WTC11 (cell line): ENCODE data around the gene RANBP3L. TPM values are rescaled to one million over a fixed set of nuclear protein-coding genes. Genes with fewer than 3 reads are reported as not detected.

ENCODE experiments used
- ATAC-seq: fragments of 200-7000 bp; cut with Tn5 transposase; 2 replicates; pipeline ENCODE4 v1.10.0; 2021; ENCODE audit warnings: mild to moderate bottlenecking, moderate library complexity
- CTCF ChIA-PET: fragments of 300-600 bp; sonication (Branson Sonifier 250); formaldehyde crosslinking; loops from one replicate; lab custom pipeline; 2021; ENCODE audit warnings: antibody characterized with exemption; lab: Charles Lee
- POLR2A ChIA-PET: fragments of 350-600 bp; sonication (Branson Sonifier 250); formaldehyde crosslinking; loops from one replicate; lab custom pipeline; 2021; ENCODE audit warnings: antibody characterized with exemption; lab: Charles Lee
- DNase-seq: peaks from one replicate; pipeline ENCODE4 v3.0.0; 2021; ENCODE audit warnings: low spot score
- H3K27ac Mint-ChIP-seq: 2 replicates; pipeline ENCODE4 v1.8.0; 2021; ENCODE audit warnings: mixed read lengths
- H3K27me3 Mint-ChIP-seq: 2 replicates; pipeline ENCODE4 v1.8.0; 2021; ENCODE audit warnings: low read depth, mild to moderate bottlenecking, moderate library complexity, mixed read lengths
- H3K36me3 Mint-ChIP-seq: 2 replicates; pipeline ENCODE4 v1.8.0; 2021; ENCODE audit warnings: mixed read lengths
- H3K4me1 Mint-ChIP-seq: 2 replicates; pipeline ENCODE4 v1.8.0; 2022; ENCODE audit warnings: mixed read lengths
- H3K4me3 Mint-ChIP-seq: 2 replicates; pipeline ENCODE4 v1.8.0; 2021; ENCODE audit warnings: mild to moderate bottlenecking, moderate library complexity, mixed read lengths
- H3K9me3 Mint-ChIP-seq: 2 replicates; pipeline ENCODE4 v1.8.0; 2021; ENCODE audit warnings: mixed read lengths
- FOXK1 ChIP-seq: sonication (generic); formaldehyde crosslinking; IDR thresholded peaks from 2 replicates; pipeline ENCODE4 v1.8.0; 2022; ENCODE audit warnings: mild to moderate bottlenecking, moderate library complexity, missing genetic modification reagents
- NFE2L1 ChIP-seq: sonication (generic); formaldehyde crosslinking; IDR thresholded peaks from 2 replicates; pipeline ENCODE4 v1.8.1; 2023; ENCODE audit warnings: missing genetic modification reagents
- NR2C2 ChIP-seq: sonication (generic); formaldehyde crosslinking; IDR thresholded peaks from 2 replicates; pipeline ENCODE4 v1.8.0; 2022; ENCODE audit warnings: mild to moderate bottlenecking, missing genetic modification reagents
- NR3C1 ChIP-seq: sonication (generic); formaldehyde crosslinking; conservative IDR thresholded peaks from 2 replicates; pipeline ENCODE4 v1.8.1; 2023; ENCODE audit warnings: low read depth, mild to moderate bottlenecking, missing genetic modification reagents
- OVOL2 ChIP-seq: fragments of 250-450 bp; sonication (Bioruptor Pico); IDR thresholded peaks from 2 replicates; pipeline ENCODE4 v1.9.0; 2021; ENCODE audit warnings: mild to moderate bottlenecking, borderline replicate concordance
- RELA ChIP-seq: sonication (generic); formaldehyde crosslinking; IDR thresholded peaks from 2 replicates; pipeline ENCODE4 v1.8.1; 2022; ENCODE audit warnings: missing genetic modification reagents, mild to moderate bottlenecking, borderline replicate concordance
- TCF7 ChIP-seq: sonication (generic); formaldehyde crosslinking; IDR thresholded peaks from 2 replicates; pipeline ENCODE4 v1.8.0; 2022; ENCODE audit warnings: mild to moderate bottlenecking, low read depth, missing genetic modification reagents, moderate library complexity
- ZNF121 ChIP-seq: sonication (generic); formaldehyde crosslinking; IDR thresholded peaks from 2 replicates; pipeline ENCODE4 v1.8.0; 2023; ENCODE audit warnings: missing genetic modification reagents
- ZNF138 ChIP-seq: sonication (generic); formaldehyde crosslinking; conservative IDR thresholded peaks from 2 replicates; pipeline ENCODE4 v1.8.1; 2022; ENCODE audit warnings: mild to moderate bottlenecking, moderate library complexity, missing genetic modification reagents
- ZNF396 ChIP-seq: fragments of 250-450 bp; sonication (Bioruptor Pico); IDR thresholded peaks from 2 replicates; pipeline ENCODE4 v1.8.0; 2021; ENCODE audit warnings: mild to moderate bottlenecking, moderate library complexity, borderline replicate concordance
- ZNF671 ChIP-seq: fragments of 250-450 bp; sonication (Bioruptor Pico); IDR thresholded peaks from 2 replicates; pipeline ENCODE4 v1.8.0; 2021; ENCODE audit warnings: mild to moderate bottlenecking
- total RNA-seq: library from RNA; stranded (reverse); gene quantifications from 3 replicates; pipeline ENCODE4 v1.2.3, GENCODE V29; 2021
- TF ChIP-seq, protein P1 (sequence below): fragments of 200-600 bp; IDR thresholded peaks from 2 replicates; pipeline ENCODE4 v1.8.0; 2022; ENCODE audit warnings: antibody characterized with exemption
- TF ChIP-seq, protein P2 (sequence below): sonication (generic); formaldehyde crosslinking; IDR thresholded peaks from 2 replicates; pipeline ENCODE4 v1.8.0; 2022; ENCODE audit warnings: mild to moderate bottlenecking, missing genetic modification reagents
- TF ChIP-seq, protein P3 (sequence below): sonication (generic); formaldehyde crosslinking; IDR thresholded peaks from 2 replicates; pipeline ENCODE4 v1.8.1; 2023; ENCODE audit warnings: mild to moderate bottlenecking, missing genetic modification reagents
- TF ChIP-seq, protein P4 (sequence below): fragments of 250-450 bp; sonication (Bioruptor Pico); IDR thresholded peaks from 2 replicates; pipeline ENCODE4 v1.9.0; 2021; ENCODE audit warnings: moderate library complexity, mild to moderate bottlenecking, inconsistent platforms, borderline replicate concordance
- TF ChIP-seq, protein P5 (sequence below): sonication (generic); formaldehyde crosslinking; IDR thresholded peaks from 2 replicates; pipeline ENCODE4 v1.8.1; 2023; ENCODE audit warnings: mild to moderate bottlenecking, missing genetic modification reagents, moderate library complexity
- TF ChIP-seq, protein P6 (sequence below): sonication (generic); formaldehyde crosslinking; IDR thresholded peaks from 2 replicates; pipeline ENCODE4 v1.8.1; 2022; ENCODE audit warnings: missing genetic modification reagents, borderline replicate concordance
- TF ChIP-seq, protein P7 (sequence below): sonication (generic); formaldehyde crosslinking; IDR thresholded peaks from 2 replicates; pipeline ENCODE4 v1.8.0; 2023; ENCODE audit warnings: missing genetic modification reagents

Gene RANBP3L
- total RNA-seq, 1 experiment from 2014 or later: not detected

DNA sequence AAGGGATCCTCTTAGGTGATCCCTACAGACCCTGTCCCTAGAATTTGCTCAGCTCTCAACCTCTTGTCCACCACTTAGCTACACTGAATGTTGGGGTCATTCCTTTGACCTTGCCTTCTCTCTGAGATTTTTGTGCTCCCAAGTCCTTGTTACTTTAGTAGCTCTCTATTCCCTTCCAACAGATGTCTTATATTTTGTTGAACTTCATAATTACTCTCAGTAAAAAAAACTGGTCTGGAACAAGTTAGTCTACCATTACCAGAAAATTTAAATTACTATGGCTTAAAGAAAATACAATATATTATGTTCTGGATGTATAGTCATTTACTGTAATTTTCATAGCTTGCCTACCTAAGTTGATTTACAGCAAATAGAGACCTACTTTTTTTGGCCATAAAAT lies 23.5 kb upstream of the RANBP3L start:
- ATAC-seq (no peak), DNase-seq (no peak)
- TF ChIP-seq, protein P1, sequence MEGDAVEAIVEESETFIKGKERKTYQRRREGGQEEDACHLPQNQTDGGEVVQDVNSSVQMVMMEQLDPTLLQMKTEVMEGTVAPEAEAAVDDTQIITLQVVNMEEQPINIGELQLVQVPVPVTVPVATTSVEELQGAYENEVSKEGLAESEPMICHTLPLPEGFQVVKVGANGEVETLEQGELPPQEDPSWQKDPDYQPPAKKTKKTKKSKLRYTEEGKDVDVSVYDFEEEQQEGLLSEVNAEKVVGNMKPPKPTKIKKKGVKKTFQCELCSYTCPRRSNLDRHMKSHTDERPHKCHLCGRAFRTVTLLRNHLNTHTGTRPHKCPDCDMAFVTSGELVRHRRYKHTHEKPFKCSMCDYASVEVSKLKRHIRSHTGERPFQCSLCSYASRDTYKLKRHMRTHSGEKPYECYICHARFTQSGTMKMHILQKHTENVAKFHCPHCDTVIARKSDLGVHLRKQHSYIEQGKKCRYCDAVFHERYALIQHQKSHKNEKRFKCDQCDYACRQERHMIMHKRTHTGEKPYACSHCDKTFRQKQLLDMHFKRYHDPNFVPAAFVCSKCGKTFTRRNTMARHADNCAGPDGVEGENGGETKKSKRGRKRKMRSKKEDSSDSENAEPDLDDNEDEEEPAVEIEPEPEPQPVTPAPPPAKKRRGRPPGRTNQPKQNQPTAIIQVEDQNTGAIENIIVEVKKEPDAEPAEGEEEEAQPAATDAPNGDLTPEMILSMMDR: no peak
- TF ChIP-seq, protein P2, sequence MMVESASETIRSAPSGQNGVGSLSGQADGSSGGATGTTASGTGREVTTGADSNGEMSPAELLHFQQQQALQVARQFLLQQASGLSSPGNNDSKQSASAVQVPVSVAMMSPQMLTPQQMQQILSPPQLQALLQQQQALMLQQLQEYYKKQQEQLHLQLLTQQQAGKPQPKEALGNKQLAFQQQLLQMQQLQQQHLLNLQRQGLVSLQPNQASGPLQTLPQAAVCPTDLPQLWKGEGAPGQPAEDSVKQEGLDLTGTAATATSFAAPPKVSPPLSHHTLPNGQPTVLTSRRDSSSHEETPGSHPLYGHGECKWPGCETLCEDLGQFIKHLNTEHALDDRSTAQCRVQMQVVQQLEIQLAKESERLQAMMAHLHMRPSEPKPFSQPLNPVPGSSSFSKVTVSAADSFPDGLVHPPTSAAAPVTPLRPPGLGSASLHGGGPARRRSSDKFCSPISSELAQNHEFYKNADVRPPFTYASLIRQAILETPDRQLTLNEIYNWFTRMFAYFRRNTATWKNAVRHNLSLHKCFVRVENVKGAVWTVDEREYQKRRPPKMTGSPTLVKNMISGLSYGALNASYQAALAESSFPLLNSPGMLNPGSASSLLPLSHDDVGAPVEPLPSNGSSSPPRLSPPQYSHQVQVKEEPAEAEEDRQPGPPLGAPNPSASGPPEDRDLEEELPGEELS: no peak
- TF ChIP-seq RELA (no peak), TCF7 (no peak), ZNF396 (CRISPR knock-in tag) (no peak), ZNF121 (no peak), ZNF671 (CRISPR knock-in tag) (no peak), ZNF138 (CRISPR knock-in tag) (no peak), NR2C2 (no peak), NFE2L1 (CRISPR knock-in tag) (no peak), NR3C1 (CRISPR knock-in tag) (no peak), FOXK1 (CRISPR knock-in tag) (no peak), OVOL2 (no peak)
- TF ChIP-seq, protein P3, sequence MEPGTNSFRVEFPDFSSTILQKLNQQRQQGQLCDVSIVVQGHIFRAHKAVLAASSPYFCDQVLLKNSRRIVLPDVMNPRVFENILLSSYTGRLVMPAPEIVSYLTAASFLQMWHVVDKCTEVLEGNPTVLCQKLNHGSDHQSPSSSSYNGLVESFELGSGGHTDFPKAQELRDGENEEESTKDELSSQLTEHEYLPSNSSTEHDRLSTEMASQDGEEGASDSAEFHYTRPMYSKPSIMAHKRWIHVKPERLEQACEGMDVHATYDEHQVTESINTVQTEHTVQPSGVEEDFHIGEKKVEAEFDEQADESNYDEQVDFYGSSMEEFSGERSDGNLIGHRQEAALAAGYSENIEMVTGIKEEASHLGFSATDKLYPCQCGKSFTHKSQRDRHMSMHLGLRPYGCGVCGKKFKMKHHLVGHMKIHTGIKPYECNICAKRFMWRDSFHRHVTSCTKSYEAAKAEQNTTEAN (CRISPR knock-in tag): no peak
- TF ChIP-seq, protein P4, sequence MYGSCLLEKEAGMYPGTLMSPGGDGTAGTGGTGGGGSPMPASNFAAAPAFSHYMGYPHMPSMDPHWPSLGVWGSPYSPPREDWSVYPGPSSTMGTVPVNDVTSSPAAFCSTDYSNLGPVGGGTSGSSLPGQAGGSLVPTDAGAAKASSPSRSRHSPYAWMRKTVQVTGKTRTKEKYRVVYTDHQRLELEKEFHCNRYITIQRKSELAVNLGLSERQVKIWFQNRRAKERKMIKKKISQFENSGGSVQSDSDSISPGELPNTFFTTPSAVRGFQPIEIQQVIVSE (CRISPR knock-in tag): no peak
- TF ChIP-seq, protein P5, sequence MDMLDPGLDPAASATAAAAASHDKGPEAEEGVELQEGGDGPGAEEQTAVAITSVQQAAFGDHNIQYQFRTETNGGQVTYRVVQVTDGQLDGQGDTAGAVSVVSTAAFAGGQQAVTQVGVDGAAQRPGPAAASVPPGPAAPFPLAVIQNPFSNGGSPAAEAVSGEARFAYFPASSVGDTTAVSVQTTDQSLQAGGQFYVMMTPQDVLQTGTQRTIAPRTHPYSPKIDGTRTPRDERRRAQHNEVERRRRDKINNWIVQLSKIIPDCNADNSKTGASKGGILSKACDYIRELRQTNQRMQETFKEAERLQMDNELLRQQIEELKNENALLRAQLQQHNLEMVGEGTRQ: no peak
- TF ChIP-seq, protein P6, sequence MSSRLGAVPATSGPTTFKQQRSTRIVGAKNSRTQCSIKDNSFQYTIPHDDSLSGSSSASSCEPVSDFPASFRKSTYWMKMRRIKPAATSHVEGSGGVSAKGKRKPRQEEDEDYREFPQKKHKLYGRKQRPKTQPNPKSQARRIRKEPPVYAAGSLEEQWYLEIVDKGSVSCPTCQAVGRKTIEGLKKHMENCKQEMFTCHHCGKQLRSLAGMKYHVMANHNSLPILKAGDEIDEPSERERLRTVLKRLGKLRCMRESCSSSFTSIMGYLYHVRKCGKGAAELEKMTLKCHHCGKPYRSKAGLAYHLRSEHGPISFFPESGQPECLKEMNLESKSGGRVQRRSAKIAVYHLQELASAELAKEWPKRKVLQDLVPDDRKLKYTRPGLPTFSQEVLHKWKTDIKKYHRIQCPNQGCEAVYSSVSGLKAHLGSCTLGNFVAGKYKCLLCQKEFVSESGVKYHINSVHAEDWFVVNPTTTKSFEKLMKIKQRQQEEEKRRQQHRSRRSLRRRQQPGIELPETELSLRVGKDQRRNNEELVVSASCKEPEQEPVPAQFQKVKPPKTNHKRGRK: no peak
- TF ChIP-seq, protein P7, sequence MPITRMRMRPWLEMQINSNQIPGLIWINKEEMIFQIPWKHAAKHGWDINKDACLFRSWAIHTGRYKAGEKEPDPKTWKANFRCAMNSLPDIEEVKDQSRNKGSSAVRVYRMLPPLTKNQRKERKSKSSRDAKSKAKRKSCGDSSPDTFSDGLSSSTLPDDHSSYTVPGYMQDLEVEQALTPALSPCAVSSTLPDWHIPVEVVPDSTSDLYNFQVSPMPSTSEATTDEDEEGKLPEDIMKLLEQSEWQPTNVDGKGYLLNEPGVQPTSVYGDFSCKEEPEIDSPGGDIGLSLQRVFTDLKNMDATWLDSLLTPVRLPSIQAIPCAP (CRISPR knock-in tag): no peak
- H3K27ac Mint-ChIP-seq: no peak overlapping the region
- H3K27me3 Mint-ChIP-seq: peaks cover 3% of the 10 kb centered on the region; the same call in 1 of the 2 replicates
- ChIA-PET POLR2A (no interaction called here), CTCF (interaction anchor here (0.7 kb wide), 1 partner anchor 23 kb away, joined by 3 read pairs; no protein-coding TSS in a partner anchor)
- H3K9me3 Mint-ChIP-seq: peaks cover 8% of the 10 kb centered on the region
- no peaks in the 10 kb centered on the region for H3K4me1 Mint-ChIP-seq
- H3K4me3 Mint-ChIP-seq: no peak overlapping the region
- H3K36me3 Mint-ChIP-seq: no peaks in the 10 kb centered on the region
